ENCODE results near the gene LINC00237.

LINC00237 gene

GRCh38 chr20:21110811-21111210 lies 4.7 kb upstream of the LINC00237 start:
- no peaks in the 10 kb centered on the region for H4K20me1 ChIP-seq (ENCODE audit: insufficient read depth)
- no peak for TF ChIP-seq CTCF (conservative IDR thresholded peaks at IDR 0.05; ENCODE audit: low read depth, low read length)
- H3K27ac ChIP-seq: no peak overlapping the region
- H3K36me3 ChIP-seq (ENCODE audit: insufficient read depth): no peaks in the 10 kb centered on the region
- H3K79me2 ChIP-seq (ENCODE audit: insufficient read depth, low read depth): no peaks in the 10 kb centered on the region
- H3K4me2 ChIP-seq: no peak overlapping the region
- no peak overlapping the region for H3K9ac ChIP-seq
- no peak overlapping the region for H3K4me3 ChIP-seq (IDR thresholded peaks at IDR 0.05; ENCODE audit: insufficient read depth, low read depth, low read length)
- no peak overlapping the region for H2AFZ ChIP-seq (ENCODE audit: low read depth)
- H3K27me3 ChIP-seq (ENCODE audit: insufficient read depth, low read depth): no peaks in the 10 kb centered on the region
- no peaks in the 10 kb centered on the region for H3K4me1 ChIP-seq (ENCODE audit: low read depth, poor library complexity, severe bottlenecking)

GRCh38 chr20:21109144-21109543 lies 3.0 kb upstream of the LINC00237 start:
- no peaks in the 10 kb centered on the region for H3K27me3 ChIP-seq (ENCODE audit: insufficient read depth, low read depth)
- H3K4me2 ChIP-seq: no peak overlapping the region
- H3K4me3 ChIP-seq (IDR thresholded peaks at IDR 0.05; ENCODE audit: insufficient read depth, low read depth, low read length): no peak overlapping the region
- no peaks in the 10 kb centered on the region for H3K4me1 ChIP-seq (ENCODE audit: low read depth, poor library complexity, severe bottlenecking)
- no peaks in the 10 kb centered on the region for H4K20me1 ChIP-seq (ENCODE audit: insufficient read depth)
- no peaks in the 10 kb centered on the region for H3K36me3 ChIP-seq (ENCODE audit: insufficient read depth)
- H3K27ac ChIP-seq: no peak overlapping the region
- TF ChIP-seq CTCF (conservative IDR thresholded peaks at IDR 0.05; ENCODE audit: low read depth, low read length): no peak
- no peak overlapping the region for H2AFZ ChIP-seq (ENCODE audit: low read depth)
- no peak overlapping the region for H3K9ac ChIP-seq
- no peaks in the 10 kb centered on the region for H3K79me2 ChIP-seq (ENCODE audit: insufficient read depth, low read depth)

GRCh38 chr20:21105429-21106170 lies 558 bp downstream of the LINC00237 start:
- H4K20me1 ChIP-seq (ENCODE audit: insufficient read depth): no peaks in the 10 kb centered on the region
- H2AFZ ChIP-seq (ENCODE audit: low read depth): no peak overlapping the region
- H3K9ac ChIP-seq: no peak overlapping the region
- TF ChIP-seq CTCF (conservative IDR thresholded peaks at IDR 0.05; ENCODE audit: low read depth, low read length): no peak
- no peaks in the 10 kb centered on the region for H3K36me3 ChIP-seq (ENCODE audit: insufficient read depth)
- no peak overlapping the region for H3K4me2 ChIP-seq
- H3K27ac ChIP-seq: no peak overlapping the region
- H3K27me3 ChIP-seq (ENCODE audit: insufficient read depth, low read depth): no peaks in the 10 kb centered on the region
- H3K4me1 ChIP-seq (ENCODE audit: low read depth, poor library complexity, severe bottlenecking): no peaks in the 10 kb centered on the region
- no peak overlapping the region for H3K4me3 ChIP-seq (IDR thresholded peaks at IDR 0.05; ENCODE audit: insufficient read depth, low read depth, low read length)
- H3K79me2 ChIP-seq (ENCODE audit: insufficient read depth, low read depth): no peaks in the 10 kb centered on the region

- H3K9ac ChIP-seq: no peak overlapping the region
- H3K4me3 ChIP-seq (IDR thresholded peaks at IDR 0.05; ENCODE audit: insufficient read depth, low read depth, low read length): no peak overlapping the region
- no peak overlapping the region for H3K27ac ChIP-seq
- H3K27me3 ChIP-seq (ENCODE audit: insufficient read depth, low read depth): no peaks in the 10 kb centered on the region
- no peaks in the 10 kb centered on the region for H4K20me1 ChIP-seq (ENCODE audit: insufficient read depth)
- no peaks in the 10 kb centered on the region for H3K36me3 ChIP-seq (ENCODE audit: insufficient read depth)
- H3K4me1 ChIP-seq (ENCODE audit: low read depth, poor library complexity, severe bottlenecking): no peaks in the 10 kb centered on the region
- H3K4me2 ChIP-seq: no peak overlapping the region
- TF ChIP-seq CTCF (conservative IDR thresholded peaks at IDR 0.05; ENCODE audit: low read depth, low read length): no peak
- H2AFZ ChIP-seq (ENCODE audit: low read depth): no peak overlapping the region
- H3K79me2 ChIP-seq (ENCODE audit: insufficient read depth, low read depth): no peaks in the 10 kb centered on the region
Measured at GRCh38 chr20:21104921-21105320, 1.2 kb downstream of the LINC00237 start.
